ENCODE measurements around the gene TGFB1I1. TPM values are rescaled to one million over a fixed set of nuclear protein-coding genes. Genes with fewer than 3 reads are reported as not detected.
"Not testable (repeated sequence)": the region's sequence is repeated elsewhere in the genome, so short reads cannot be mapped to it uniquely, and the experiment has no call there.

TGFB1I1 gene
- total and polyA plus RNA-seq, 4 donors, result 124 to 240 (median 199) TPM

DNA sequence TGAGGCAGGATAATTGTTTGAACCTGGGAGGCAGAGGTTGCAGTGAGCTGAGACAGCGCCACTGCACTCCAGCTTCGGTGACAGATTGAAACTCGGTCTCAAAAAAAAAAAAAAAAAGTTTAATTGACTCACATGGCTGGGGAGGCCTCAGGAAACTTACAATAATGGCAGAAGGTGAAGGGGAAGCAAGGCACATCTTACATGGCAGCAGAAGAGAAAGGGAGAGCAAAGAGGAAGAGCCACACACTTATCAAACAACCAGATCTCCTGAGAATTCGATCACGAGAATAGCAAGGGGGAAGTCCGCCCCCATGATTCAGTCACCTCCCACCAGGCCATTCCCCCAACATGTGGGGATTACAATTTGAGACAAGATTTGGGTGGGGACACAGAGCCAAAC is 26.0 kb upstream of the TGFB1I1 start:
- H3K27me3 ChIP-seq (ENCODE audit: control insufficient read depth in 1 of 2, insufficient read depth in 2 of 2, low read length in 1 of 2); H3K4me1 ChIP-seq (ENCODE audit: control insufficient read depth in 1 of 2, insufficient read depth in 2 of 2, low read length in 2 of 2); ATAC-seq (ENCODE audit: low FRiP score); H3K27ac ChIP-seq (ENCODE audit: low read depth in 1 of 2, low read length in 2 of 2); H3K36me3 ChIP-seq (ENCODE audit: control insufficient read depth in 1 of 2, insufficient read depth in 2 of 2, low read length in 1 of 2); DNase-seq; H3K9me3 ChIP-seq (ENCODE audit: control insufficient read depth, low read length); H3K4me3 ChIP-seq (ENCODE audit: low read length in 2 of 2): not testable (repeated sequence)
- WGBS, 2 donors, result 78 to 84% methylated on average over 6 of the region's 6 CpGs
- intact Hi-C loops (cut with DNase I), result loop anchor here (10.0 kb wide), 1 partner anchor 261 kb away; the partner anchor contains the start of gene FUS (in 2 of the 2)

DNA sequence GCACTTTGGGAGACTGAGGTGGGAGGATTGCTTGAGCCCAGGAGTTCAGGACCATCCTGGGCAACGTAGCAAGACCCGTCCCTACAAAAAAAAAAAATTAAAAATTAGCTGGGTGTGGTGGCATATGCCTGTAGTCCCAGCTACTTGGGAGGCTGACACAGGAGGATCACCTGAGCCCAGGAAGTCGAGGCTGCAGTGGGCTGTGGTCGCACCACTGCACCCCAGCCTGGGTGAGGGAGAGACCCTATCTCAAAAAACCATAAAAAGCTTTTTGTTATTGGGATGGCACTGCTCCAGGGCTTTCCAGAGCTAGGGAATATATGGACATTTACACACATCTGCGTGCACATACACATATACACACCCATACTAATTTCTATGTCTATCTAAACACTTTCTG is 20.8 kb upstream of the TGFB1I1 start:
- H3K27ac ChIP-seq (ENCODE audit: low read depth in 1 of 2, low read length in 2 of 2), result no peak overlapping the region
- H3K4me1 ChIP-seq (ENCODE audit: control insufficient read depth in 1 of 2, insufficient read depth in 2 of 2, low read length in 2 of 2), result peaks cover 0 to 4% of the 10 kb centered on the region in 2 donors
- DNase-seq (no peak), ATAC-seq (ENCODE audit: low FRiP score) (no peak)
- intact Hi-C loops (cut with DNase I), result loop anchor here (10.0 kb wide), 1 partner anchor 424 kb away; the partner anchor contains the start of gene ZNF267 (in 2 of the 2)
- H3K27me3 ChIP-seq (ENCODE audit: control insufficient read depth in 1 of 2, insufficient read depth in 2 of 2, low read length in 1 of 2), result no peaks in the 10 kb centered on the region
- no peaks in the 10 kb centered on the region for H3K36me3 ChIP-seq (ENCODE audit: control insufficient read depth in 1 of 2, insufficient read depth in 2 of 2, low read length in 1 of 2)
- H3K4me3 ChIP-seq (ENCODE audit: low read length in 2 of 2), result no peak overlapping the region
- 86 to 87% methylated on average over 5 of the region's 5 CpGs for WGBS, 2 donors
- no peaks in the 10 kb centered on the region for H3K9me3 ChIP-seq (ENCODE audit: control insufficient read depth, low read length)

DNA sequence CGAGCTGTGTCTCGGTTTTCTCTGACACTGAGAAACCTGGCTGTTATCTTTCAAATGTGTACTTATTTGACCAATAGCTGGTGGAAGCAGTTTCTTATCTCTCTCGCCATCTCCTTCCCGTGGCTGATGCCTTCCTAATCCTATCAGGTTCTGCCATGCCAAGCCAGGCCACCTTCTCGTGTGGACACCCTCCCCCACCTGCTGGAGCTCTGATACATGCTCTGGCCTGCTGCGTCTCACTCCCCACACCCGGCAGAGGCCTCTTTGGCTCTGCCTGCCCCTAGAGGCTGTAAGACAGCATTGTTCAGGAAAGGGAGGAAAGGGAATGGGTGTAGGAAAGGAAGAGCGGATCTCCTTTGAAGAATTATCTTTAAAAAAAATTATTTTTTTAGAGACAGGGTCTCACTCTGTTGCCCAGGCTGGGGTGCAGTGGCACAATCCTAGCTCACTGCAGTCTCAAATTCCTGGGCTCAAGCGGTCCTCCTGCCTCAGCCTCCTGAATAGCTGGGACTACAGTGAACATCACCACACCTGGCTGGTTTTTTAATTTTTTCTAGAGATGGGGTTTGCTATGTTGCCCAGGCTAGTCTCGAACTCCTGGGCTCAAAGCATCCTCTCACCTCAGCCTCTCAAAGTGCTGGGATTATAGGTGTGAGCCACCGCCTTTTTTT is 20.1 kb upstream of the TGFB1I1 start:
- WGBS, 2 donors, result 47 to 52% methylated on average over 11 of the region's 11 CpGs
- Histone ChIP-seq H3K27me3 (ENCODE audit: control insufficient read depth in 1 of 2, insufficient read depth in 2 of 2, low read length in 1 of 2) (no peaks in the 10 kb centered on the region), H3K4me3 (ENCODE audit: low read length in 2 of 2) (no peak overlapping the region), H3K27ac (ENCODE audit: low read depth in 1 of 2, low read length in 2 of 2) (no peak overlapping the region), H3K36me3 (ENCODE audit: control insufficient read depth in 1 of 2, insufficient read depth in 2 of 2, low read length in 1 of 2) (no peaks in the 10 kb centered on the region), H3K9me3 (ENCODE audit: control insufficient read depth, low read length) (no peaks in the 10 kb centered on the region), H3K4me1 (ENCODE audit: control insufficient read depth in 1 of 2, insufficient read depth in 2 of 2, low read length in 2 of 2) (peaks cover 0 to 4% of the 10 kb centered on the region in 2 donors)
- intact Hi-C loops (cut with DNase I), result loop anchor here (10.0 kb wide), 1 partner anchor 423 kb away; the partner anchor contains the start of gene ZNF267 (in 2 of the 2)
- peak in 1 of 2 donors; percentile 81 for DNase-seq
- ATAC-seq (ENCODE audit: low FRiP score), result peak; percentile 61

DNA sequence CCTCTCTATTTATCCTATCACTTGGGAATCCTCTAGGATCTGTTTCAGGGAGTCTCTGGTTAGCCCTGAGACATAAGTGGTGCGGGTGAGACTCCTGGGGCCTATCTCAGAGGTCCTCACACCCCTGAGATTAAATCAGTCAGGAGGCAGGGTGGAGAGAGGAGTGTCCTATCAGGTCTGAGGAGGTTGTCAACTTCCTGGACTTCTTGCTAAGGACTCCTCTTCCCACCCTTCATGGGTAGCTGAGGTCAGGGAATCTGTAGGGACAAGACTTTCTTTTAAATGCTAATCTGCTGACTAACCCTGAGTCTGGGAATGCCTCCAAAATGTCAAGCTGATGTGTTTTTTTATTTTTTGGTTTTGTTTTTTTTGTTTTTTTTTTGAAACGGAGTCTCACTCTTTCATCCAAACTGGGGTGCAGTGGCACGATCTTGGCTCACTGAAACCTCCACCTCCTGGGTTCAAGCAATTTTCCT is 19.3 kb upstream of the TGFB1I1 start:
- peaks cover 0 to 4% of the 10 kb centered on the region in 2 donors for H3K4me1 ChIP-seq (ENCODE audit: control insufficient read depth in 1 of 2, insufficient read depth in 2 of 2, low read length in 2 of 2)
- H3K4me3 ChIP-seq (ENCODE audit: low read length in 2 of 2), result no peak overlapping the region
- intact Hi-C loops (cut with DNase I), result loop anchor here (10.0 kb wide), 1 partner anchor 422 kb away; the partner anchor contains the start of gene ZNF267 (in 2 of the 2)
- peak overlapping the region in 1 of 2 donors; percentile 93 for H3K27ac ChIP-seq (ENCODE audit: low read depth in 1 of 2, low read length in 2 of 2)
- 16 to 18% methylated on average over 3 of the region's 3 CpGs for WGBS, 2 donors
- DNase-seq, result no peak
- no peaks in the 10 kb centered on the region for H3K27me3 ChIP-seq (ENCODE audit: control insufficient read depth in 1 of 2, insufficient read depth in 2 of 2, low read length in 1 of 2)
- no peaks in the 10 kb centered on the region for H3K36me3 ChIP-seq (ENCODE audit: control insufficient read depth in 1 of 2, insufficient read depth in 2 of 2, low read length in 1 of 2)
- H3K9me3 ChIP-seq (ENCODE audit: control insufficient read depth, low read length), result no peaks in the 10 kb centered on the region
- peak; percentile 79 for ATAC-seq (ENCODE audit: low FRiP score)

DNA sequence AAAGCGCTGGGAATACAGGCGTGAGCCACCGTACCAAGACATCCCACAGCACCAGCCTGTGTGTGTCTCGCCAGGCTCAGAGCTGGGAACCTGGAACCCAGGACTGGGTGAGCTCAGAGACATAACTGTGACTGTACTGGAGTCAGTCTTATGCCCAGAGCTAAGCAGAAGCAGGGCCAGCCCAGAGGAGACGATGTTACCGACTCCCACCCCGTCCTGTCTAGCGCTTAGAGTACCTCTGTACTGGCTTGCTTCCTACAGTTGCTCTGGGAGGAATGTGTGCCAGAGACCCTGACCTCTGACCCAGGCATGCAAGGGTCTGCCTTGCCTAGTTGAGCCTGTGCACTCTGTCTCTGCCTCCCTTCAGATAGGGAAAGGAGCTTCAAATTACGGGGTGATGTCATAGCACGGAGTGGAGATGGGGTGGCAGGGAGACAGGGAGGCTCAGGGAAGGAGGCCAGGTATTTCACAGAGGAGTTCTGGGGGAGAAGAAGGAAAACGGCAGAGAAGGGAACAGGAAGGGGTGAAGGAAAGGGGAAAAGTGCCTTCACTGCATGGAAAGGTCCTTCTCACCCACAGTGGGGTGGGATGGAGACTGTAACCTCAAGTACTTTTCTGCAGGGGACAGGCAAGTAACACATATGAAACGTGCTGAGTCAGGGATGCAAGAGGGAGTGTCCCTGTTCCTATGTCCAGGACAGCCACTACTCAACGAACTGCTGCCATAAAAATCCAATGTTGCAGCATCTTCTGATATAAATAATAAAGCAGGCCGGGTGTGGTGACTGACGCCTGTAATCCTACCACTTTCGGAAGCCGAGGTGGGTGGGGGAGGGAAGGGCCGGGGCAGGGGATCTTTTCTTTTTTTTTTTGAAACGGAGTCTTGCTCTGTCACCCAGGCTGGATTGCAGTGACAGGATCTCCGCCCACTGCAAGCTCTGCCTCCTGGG is 18.4 kb upstream of the TGFB1I1 start:
- 40 to 41% methylated on average over 20 of the region's 20 CpGs for WGBS, 2 donors
- DNase-seq (peak in 1 of 2 donors; percentile 74), ATAC-seq (ENCODE audit: low FRiP score) (peak; percentile 19)
- Histone ChIP-seq H3K4me1 (ENCODE audit: control insufficient read depth in 1 of 2, insufficient read depth in 2 of 2, low read length in 2 of 2) (peaks cover 0 to 4% of the 10 kb centered on the region in 2 donors), H3K9me3 (ENCODE audit: control insufficient read depth, low read length) (no peaks in the 10 kb centered on the region), H3K36me3 (ENCODE audit: control insufficient read depth in 1 of 2, insufficient read depth in 2 of 2, low read length in 1 of 2) (no peaks in the 10 kb centered on the region), H3K27me3 (ENCODE audit: control insufficient read depth in 1 of 2, insufficient read depth in 2 of 2, low read length in 1 of 2) (no peaks in the 10 kb centered on the region), H3K4me3 (ENCODE audit: low read length in 2 of 2) (no peak overlapping the region), H3K27ac (ENCODE audit: low read depth in 1 of 2, low read length in 2 of 2) (peak overlapping the region in 1 of 2 donors; percentile 65)
- intact Hi-C loops (cut with DNase I), result loop anchor here (10.0 kb wide), 1 partner anchor 421 kb away; the partner anchor contains the start of gene ZNF267 (in 2 of the 2)

DNA sequence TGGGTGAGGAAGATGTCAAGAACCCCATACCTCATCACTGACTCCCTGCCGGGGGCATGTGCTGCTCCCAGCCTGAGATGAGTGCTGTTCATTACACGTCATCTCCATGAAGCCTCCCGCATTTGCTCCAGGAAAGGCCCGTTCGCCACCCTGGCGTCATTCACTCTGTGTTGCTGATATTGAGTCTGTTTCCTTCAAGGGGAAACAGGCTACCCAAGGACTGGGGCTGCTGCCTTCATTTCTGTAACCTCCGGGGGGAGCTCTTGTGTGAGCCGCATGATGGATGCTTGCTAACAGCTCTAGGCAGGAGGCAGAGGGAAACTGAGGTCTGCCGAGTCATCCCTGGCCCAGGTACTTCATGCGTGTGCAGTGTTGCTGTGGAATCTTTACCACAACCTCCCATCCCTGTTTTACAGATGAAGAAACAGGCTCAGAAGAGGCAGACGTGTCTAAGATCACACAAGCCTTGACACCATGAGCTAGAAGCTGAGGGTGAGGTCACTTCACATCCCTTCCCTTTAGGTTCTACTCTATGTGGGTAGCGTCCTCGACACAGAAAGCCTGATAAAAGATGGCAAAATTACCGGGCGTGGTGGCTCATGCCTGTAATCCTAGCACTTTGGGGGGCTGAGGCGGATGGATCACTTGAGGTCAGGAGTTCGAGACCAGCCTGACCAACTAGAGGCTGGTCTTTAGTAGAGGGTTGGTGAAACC is 16.2 kb upstream of the TGFB1I1 start:
- DNase-seq (no peak), ATAC-seq (ENCODE audit: low FRiP score) (no peak)
- no peaks in the 10 kb centered on the region for H3K27me3 ChIP-seq (ENCODE audit: control insufficient read depth in 1 of 2, insufficient read depth in 2 of 2, low read length in 1 of 2)
- 68 to 71% methylated on average over 17 of the region's 17 CpGs for WGBS, 2 donors
- H3K27ac ChIP-seq (ENCODE audit: low read depth in 1 of 2, low read length in 2 of 2), result no peak overlapping the region
- no peak overlapping the region for H3K4me3 ChIP-seq (ENCODE audit: low read length in 2 of 2)
- intact Hi-C loops (cut with DNase I), result loop anchor here (5.0 to 10.0 kb wide), 2 partner anchors 419 to 423 kb away; partner anchors contain the start of genes ZNF267 (in 2 of the 2) and STX4 (in 1 of the 2)
- peaks cover 0 to 4% of the 10 kb centered on the region in 2 donors for H3K4me1 ChIP-seq (ENCODE audit: control insufficient read depth in 1 of 2, insufficient read depth in 2 of 2, low read length in 2 of 2)
- H3K9me3 ChIP-seq (ENCODE audit: control insufficient read depth, low read length), result no peaks in the 10 kb centered on the region
- no peaks in the 10 kb centered on the region for H3K36me3 ChIP-seq (ENCODE audit: control insufficient read depth in 1 of 2, insufficient read depth in 2 of 2, low read length in 1 of 2)

DNA sequence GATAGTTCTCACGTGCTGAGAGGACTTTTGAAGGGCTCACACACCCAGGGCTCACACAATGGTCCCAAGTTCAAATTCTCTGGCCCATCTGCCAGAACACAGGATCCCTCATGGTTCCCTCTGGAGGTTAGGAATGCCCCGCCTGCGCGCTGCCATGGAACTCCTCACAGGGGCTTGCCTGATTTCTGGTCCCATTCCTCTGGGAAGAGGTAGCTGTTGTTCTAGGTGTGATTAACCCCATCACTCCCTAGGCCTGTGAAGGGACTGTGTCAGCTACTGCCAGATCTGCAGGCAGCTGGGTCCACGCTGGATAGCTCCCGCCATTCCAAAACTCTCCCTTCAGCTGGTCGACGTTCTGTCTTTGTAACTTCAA is 15.0 kb upstream of the TGFB1I1 start:
- Histone ChIP-seq H3K9me3 (ENCODE audit: control insufficient read depth, low read length) (no peaks in the 10 kb centered on the region), H3K4me1 (ENCODE audit: control insufficient read depth in 1 of 2, insufficient read depth in 2 of 2, low read length in 2 of 2) (peaks cover 0 to 4% of the 10 kb centered on the region in 2 donors), H3K4me3 (ENCODE audit: low read length in 2 of 2) (no peak overlapping the region), H3K36me3 (ENCODE audit: control insufficient read depth in 1 of 2, insufficient read depth in 2 of 2, low read length in 1 of 2) (no peaks in the 10 kb centered on the region), H3K27me3 (ENCODE audit: control insufficient read depth in 1 of 2, insufficient read depth in 2 of 2, low read length in 1 of 2) (no peaks in the 10 kb centered on the region), H3K27ac (ENCODE audit: low read depth in 1 of 2, low read length in 2 of 2) (no peak overlapping the region)
- DNase-seq (no peak), ATAC-seq (ENCODE audit: low FRiP score) (no peak)
- intact Hi-C loops (cut with DNase I), result loop anchor here (5.0 to 10.0 kb wide), 2 partner anchors 418 to 425 kb away; partner anchors contain the start of genes ZNF267 (in 2 of the 2) and STX4 (in 1 of the 2)
- 69 to 77% methylated on average over 8 of the region's 8 CpGs for WGBS, 2 donors

Measured in aorta (tissue), 5 donors.